CD4-positive, alpha-beta T cell treated with Interleukin-21 for 1 hour (primary cell): ENCODE data around the gene KSR2.
"Not testable (repeated sequence)": the region's sequence is repeated elsewhere in the genome, so short reads cannot be mapped to it uniquely, and the experiment has no call there.

ENCODE experiments used
- DNase-seq: peaks from one replicate; pipeline ENCODE4 v3.0.0-alpha.2; 2020

KSR2 gene

DNA sequence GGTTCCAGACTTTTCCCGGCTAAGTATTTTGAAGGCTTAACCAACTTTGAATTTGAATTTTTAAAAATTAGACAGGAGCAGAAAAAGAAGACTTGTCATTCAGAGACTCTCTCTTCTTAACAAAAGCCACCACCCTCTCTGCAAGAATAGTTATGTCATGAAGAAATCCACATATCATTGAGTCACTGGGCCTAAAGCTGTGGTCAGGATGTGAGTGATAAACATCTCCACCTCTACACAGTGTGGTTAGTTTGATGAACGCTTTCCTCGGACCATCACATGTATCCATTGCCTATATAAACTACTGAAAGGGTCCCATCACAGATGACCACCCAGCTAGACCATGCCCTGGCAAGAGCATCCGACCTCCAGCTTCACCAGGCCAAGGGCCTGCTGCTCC, 226.1 kb downstream of the KSR2 start:
- no peak for DNase-seq

DNA sequence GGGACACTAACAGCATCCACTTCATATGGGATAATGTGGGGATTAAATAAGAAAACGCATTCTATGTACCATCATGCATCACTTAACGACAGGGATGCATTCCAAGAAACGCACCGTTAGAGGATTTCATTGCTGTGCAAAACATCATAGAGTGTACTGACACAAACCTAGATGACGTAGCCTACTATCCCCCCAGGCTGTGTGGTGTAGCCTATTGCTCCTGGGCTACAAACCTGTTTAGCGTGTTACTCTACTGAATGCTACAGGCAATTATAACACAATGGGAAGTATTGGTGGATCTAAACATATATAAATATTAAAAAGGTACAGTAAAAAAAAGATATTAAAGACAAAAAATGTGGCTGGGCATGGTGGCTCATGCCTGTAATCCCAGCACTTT, 230.6 kb downstream of the KSR2 start:
- DNase-seq, result no peak

GRCh38 chr12:117733549-117733805, 235.3 kb downstream of the KSR2 start:
- no peak for DNase-seq

GRCh38 chr12:117732761-117733548, 235.8 kb downstream of the KSR2 start:
- DNase-seq, result no peak

- DNase-seq, result not testable (repeated sequence)
Measured at GRCh38 chr12:117731131-117731530, 237.7 kb downstream of the KSR2 start.

GRCh38 chr12:117727301-117727700, 241.5 kb downstream of the KSR2 start:
- DNase-seq, result no peak

- no peak for DNase-seq
Measured at GRCh38 chr12:117724543-117724942, 244.2 kb downstream of the KSR2 start.

- no peak for DNase-seq
Measured at GRCh38 chr12:117718559-117718958, 250.2 kb downstream of the KSR2 start.

- DNase-seq, result no peak
Measured at GRCh38 chr12:117718141-117718540, 250.6 kb downstream of the KSR2 start.

- no peak for DNase-seq
Measured at GRCh38 chr12:117714203-117714602, 254.6 kb downstream of the KSR2 start.

DNA sequence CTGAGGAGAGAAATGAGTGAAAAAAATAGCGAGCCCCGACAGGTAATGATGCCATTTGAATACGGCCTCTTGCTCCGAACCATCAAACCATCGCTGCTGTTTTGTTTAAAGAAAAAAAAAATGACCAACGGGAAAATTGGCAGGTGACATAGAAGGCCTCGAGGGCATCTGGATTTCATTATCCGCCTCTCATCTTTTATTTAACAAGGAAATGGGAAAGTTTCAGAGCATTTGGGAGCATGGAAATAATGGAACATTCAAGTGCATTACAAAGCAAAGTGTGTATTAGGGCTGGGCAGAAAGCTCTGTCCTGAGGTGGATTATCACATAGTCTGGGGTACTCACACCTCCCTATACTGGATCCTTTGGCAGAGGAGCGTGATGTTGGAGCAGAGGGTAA, 258.7 kb downstream of the KSR2 start:
- DNase-seq, result no peak

- no peak for DNase-seq
Measured at GRCh38 chr12:117707861-117708260, 260.9 kb downstream of the KSR2 start.

DNA sequence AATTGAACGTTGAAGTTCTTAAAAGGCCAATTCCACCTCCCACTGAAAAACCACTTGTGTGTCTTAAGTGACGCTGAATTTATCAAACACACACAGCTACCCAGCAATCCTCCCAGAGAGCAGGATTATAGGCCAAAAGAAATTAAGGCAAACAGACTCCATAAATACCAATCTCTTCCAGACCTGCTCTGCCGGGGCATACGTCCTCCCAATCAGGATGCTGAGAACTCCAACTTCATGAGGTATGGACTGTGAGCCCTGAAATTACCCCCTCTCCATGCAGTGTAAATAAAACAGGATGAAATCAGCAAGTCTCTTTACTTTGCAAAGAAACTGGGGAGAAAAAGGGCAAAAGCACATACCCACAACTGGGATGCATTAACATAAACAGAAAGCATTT, 265.2 kb downstream of the KSR2 start:
- no peak for DNase-seq

GRCh38 chr12:117702741-117703140, 266.0 kb downstream of the KSR2 start:
- no peak for DNase-seq

- DNase-seq, result no peak
Measured at GRCh38 chr12:117699575-117699974, 269.2 kb downstream of the KSR2 start.

DNA sequence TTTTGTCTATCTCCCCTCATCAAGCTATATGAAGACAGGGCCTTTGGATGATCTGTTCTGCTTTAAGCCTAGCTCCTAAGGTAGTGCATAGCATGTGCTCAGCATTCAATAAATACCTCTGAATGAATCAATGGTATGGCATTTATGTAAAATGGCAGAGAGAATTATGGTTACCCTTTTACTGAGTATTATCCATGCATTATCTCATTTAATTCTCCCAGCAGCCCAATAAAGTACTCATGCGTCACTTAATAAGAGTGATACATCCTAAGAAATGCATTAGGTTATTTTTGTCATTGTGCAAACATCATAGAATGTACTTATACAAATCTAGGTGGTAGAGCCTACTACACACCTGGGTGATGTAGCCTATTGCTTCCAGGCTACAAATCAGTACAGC, 269.7 kb downstream of the KSR2 start:
- DNase-seq, result no peak

DNA sequence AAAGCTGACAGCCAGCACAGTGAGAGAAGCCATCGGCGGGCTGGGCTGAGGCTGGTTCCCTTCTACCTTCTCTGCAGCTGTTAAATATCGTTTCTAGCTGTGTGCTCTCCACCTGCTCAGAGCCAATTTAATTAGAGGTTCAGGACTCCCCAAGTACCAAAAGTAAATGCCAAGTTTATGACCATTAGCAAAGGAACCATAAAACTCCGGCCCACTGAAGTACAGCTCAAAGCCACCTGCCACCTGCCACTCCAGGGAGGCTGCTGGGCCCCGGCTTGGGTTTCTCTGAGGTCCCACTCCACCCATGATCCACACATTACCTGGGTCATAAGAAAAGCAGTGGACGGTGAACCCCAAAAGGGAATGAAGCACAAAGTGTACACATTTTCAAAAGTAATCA, 272.8 kb downstream of the KSR2 start:
- DNase-seq, result no peak

DNA sequence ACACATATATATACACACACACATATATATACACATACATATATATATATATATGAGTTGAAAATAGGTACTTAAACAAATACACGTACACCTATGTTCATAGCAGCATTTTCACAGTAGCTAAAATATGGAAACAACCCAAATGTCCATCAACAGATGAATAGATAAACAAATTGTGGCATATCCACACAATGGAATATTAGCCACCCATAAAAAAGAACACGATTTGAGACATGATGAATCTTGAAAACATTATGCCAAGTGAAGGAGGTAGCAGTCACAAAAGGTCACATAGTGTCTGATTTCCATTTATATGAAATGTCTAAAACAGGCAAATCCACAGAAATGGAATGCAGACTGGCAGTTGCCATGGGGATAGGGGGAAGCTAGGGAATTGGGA, 276.3 kb downstream of the KSR2 start:
- no peak for DNase-seq

DNA sequence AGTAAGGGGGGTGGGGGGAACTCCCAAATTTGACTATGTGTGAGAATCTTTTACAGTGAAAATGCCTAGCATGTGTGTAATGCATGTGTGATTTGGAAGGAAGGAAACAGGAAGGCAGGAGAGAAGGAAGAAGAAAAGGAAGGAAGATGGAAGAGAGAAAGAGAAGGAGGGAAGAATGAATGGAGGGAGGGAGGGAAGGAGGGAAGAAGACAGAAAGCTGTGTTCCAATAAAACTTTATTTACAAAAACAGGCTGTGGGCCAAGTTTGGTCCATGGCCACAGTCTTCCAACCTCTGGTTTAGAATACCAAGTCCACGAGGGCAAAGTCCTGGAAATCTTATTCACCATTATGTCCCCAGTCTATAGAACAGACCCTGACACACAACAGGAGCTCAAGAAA, 278.9 kb downstream of the KSR2 start:
- no peak for DNase-seq

DNA sequence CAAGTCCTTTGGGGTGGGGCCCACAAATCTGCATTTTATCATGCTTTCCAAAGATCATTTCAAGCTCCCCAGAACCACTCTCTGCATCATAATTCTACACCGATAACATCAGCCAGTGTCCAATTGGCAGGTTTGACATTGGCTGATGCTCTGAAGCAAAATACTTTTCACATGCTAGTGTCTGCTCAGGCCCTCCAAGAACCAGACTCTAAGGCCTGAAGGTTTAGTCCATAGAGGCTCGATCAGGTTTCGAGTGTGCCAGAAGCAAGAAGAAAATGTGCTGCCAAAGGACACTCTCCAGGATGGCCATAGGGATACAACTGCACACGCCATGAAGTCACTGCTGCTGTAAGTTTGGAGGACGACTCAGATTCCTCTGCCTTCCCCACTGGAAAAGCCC, 280.3 kb downstream of the KSR2 start:
- DNase-seq, result no peak

DNA sequence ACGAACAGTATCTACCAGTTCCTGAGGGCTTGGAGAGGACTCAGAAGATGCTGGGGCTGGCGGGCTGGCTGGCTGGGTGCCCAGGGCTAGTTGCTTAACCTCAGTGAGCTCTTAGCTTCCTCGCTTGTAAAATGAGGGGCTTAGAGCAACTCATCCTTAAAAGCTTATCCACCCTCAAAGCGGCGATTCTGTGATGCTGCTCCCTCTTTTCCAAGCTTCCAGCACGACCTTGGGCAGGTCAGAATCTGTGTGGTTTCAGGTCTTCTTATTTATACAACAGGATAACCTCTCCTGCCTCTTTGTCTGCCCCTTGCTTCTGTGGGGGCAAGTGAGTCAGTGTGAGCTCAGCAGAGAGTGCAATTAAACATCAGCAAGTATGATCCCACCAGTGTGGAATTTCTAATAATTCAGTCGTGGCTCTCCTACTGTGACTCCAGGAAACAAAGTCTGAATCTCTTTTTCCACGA, 281.8 kb downstream of the KSR2 start:
- no peak for DNase-seq

DNA sequence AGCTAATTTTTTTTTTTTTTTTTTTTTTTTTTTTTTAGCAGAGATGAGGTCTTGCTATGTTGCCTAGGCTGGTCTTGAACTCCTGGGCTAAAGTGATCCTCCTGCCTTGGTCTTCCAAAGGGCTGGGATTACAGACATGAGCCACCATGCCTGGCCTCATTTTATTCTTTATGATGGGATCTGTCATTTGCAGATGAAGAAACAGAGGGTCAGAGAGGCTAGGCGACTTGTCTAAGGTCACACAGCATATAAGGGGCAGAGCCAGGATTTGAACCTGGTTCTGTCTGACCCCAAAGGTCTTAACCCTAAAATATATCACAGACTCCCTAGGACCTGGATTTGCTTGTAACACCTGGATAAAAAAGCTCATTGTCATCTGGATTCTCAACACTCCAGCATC, 282.6 kb downstream of the KSR2 start:
- DNase-seq, result no peak

GRCh38 chr12:117685110-117685926, 283.5 kb downstream of the KSR2 start:
- DNase-seq, result no peak

DNA sequence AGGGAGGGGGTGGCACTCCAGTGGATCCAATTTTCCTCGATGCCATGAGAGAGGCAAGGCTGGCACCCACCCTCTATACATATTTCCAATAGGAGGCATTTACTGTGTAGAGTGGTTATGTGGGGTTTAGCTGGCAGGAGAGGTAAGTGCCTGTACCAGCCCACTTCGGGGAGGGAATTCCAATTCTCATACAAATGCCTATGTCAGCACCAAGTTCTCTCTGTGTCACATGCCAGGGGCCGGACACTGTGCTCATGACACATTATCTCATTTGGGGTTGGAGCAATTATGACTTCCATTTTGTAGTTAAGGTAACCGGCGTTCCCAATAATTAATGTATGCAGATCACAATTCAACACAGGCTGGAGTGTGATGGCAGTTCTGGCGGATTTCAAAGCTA, 284.3 kb downstream of the KSR2 start:
- no peak for DNase-seq

GRCh38 chr12:117680312-117680711, 288.5 kb downstream of the KSR2 start:
- no peak for DNase-seq
